IPS-15b (cell line): Measurements from ENCODE around the gene ATAD1.

ENCODE experiments used
- H3K27me3 ChIP-seq: one replicate; pipeline ENCODE4 v1.6.1; 2013; ENCODE audit warnings: low read length; ENCODE audit not compliant: control insufficient read depth, insufficient read depth
- H3K36me3 ChIP-seq: one replicate; pipeline ENCODE4 v1.6.1; 2013; ENCODE audit warnings: low read length; ENCODE audit not compliant: control insufficient read depth, insufficient read depth
- H3K4me1 ChIP-seq: one replicate; pipeline ENCODE4 v1.6.1; 2013; ENCODE audit warnings: mild to moderate bottlenecking, low read length; ENCODE audit not compliant: control insufficient read depth, insufficient read depth
- H3K4me3 ChIP-seq: one replicate; pipeline ENCODE4 v1.5.1; 2013; ENCODE audit warnings: low read depth, low read length
- H3K9ac ChIP-seq: one replicate; pipeline ENCODE4 v1.6.1; 2013; ENCODE audit warnings: low read depth, mild to moderate bottlenecking, low read length
- H3K9me3 ChIP-seq: one replicate; pipeline ENCODE4 v1.6.1; 2013; ENCODE audit warnings: mild to moderate bottlenecking, low read length; ENCODE audit not compliant: control insufficient read depth, insufficient read depth

The ATAD1 gene

DNA sequence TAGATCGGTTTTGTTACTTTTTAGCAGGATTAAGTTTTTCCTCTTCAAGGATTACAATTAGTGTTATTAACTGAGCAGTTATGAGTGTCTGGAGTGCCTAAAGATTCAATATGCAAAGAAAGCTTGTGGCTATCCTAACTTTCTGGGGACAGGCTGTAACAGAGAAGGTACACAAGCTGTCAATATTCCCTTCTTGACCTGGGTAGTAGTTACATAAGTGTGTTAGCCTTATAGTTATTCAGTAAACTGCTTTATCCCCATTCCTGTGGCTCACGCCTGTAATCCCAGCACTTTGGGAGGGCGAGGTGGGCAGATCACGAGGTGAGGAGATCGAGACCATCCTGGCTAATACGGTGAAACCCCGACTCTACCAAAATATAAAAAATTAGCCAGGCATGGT is 31.6 kb downstream of the ATAD1 start:
- Histone ChIP-seq H3K27me3 (no peaks in the 10 kb centered on the region), H3K9ac (no peak overlapping the region), H3K36me3 (peaks cover 2% of the 10 kb centered on the region), H3K4me3 (no peak overlapping the region), H3K9me3 (no peaks in the 10 kb centered on the region), H3K4me1 (no peaks in the 10 kb centered on the region)

GRCh38 chr10:87782721-87783120 is 35.3 kb downstream of the ATAD1 start:
- Histone ChIP-seq H3K4me3 (no peak overlapping the region), H3K9me3 (no peaks in the 10 kb centered on the region), H3K36me3 (peaks cover 2% of the 10 kb centered on the region), H3K27me3 (no peaks in the 10 kb centered on the region), H3K9ac (no peak overlapping the region), H3K4me1 (no peaks in the 10 kb centered on the region)

- no peak overlapping the region for H3K4me3 ChIP-seq
- H3K36me3 ChIP-seq: peaks cover 2% of the 10 kb centered on the region
- H3K9ac ChIP-seq: no peak overlapping the region
- no peaks in the 10 kb centered on the region for H3K9me3 ChIP-seq
- H3K27me3 ChIP-seq: no peaks in the 10 kb centered on the region
- H3K4me1 ChIP-seq: no peaks in the 10 kb centered on the region
Measured at GRCh38 chr10:87781545-87781944, 36.5 kb downstream of the ATAD1 start.

DNA sequence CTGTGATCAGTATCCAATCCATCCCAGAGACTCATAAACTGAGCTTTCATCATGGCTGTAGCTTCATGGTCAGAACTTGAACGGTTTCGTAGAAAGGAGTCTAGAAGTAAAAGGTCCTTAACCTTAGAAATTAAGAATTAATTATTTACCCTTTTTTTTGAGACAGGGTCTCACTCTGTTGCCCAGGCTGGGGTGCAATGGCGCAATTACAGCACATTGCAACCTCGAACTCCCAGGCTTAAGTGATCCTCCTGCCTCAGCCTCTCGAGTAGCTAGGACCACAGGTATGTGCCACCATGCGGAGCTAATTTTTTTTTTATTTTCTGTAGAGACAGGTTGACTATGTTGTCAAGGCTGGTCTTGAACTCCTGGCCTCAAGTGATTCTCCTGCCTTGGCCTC is 41.7 kb downstream of the ATAD1 start:
- no peaks in the 10 kb centered on the region for H3K4me1 ChIP-seq
- H3K27me3 ChIP-seq: no peaks in the 10 kb centered on the region
- H3K4me3 ChIP-seq: no peak overlapping the region
- H3K9me3 ChIP-seq: no peaks in the 10 kb centered on the region
- no peaks in the 10 kb centered on the region for H3K36me3 ChIP-seq
- no peak overlapping the region for H3K9ac ChIP-seq

- no peaks in the 10 kb centered on the region for H3K9me3 ChIP-seq
- no peaks in the 10 kb centered on the region for H3K4me1 ChIP-seq
- H3K9ac ChIP-seq: no peak overlapping the region
- H3K36me3 ChIP-seq: no peaks in the 10 kb centered on the region
- no peaks in the 10 kb centered on the region for H3K27me3 ChIP-seq
- H3K4me3 ChIP-seq: no peak overlapping the region
Measured at GRCh38 chr10:87775766-87776165, 42.3 kb downstream of the ATAD1 start.

DNA sequence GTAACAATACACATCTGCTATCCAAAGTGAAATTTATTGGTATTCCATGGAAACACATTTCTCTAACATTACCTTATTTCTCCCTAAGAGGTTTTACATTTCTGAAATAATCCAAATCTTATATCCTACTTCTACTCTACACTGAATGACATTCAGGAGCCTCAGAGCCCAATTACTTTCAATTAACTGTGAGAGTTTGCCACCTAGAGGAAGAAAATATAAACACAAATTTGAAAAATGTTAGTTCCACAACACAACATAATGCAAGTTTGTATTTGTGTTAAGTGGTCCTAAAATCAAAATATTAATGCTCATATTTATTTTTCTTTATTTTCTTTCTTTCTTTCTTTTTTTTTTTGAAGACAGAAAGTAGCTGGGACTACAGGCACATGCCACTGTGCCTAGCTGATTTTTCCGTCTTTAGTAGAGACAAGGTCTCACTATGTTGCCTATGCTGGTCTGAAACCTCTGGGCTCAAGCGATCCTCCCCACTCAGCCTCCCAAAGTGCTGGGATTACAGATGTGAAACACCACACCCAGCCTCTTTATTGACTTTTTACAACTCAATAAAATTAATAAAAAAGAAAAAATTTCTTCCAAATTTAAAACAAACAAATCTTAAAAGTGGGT is 46.0 kb downstream of the ATAD1 start:
- Histone ChIP-seq H3K27me3 (no peaks in the 10 kb centered on the region), H3K9ac (no peak overlapping the region), H3K9me3 (no peaks in the 10 kb centered on the region), H3K36me3 (no peaks in the 10 kb centered on the region), H3K4me1 (peaks cover 2% of the 10 kb centered on the region), H3K4me3 (no peak overlapping the region)

DNA sequence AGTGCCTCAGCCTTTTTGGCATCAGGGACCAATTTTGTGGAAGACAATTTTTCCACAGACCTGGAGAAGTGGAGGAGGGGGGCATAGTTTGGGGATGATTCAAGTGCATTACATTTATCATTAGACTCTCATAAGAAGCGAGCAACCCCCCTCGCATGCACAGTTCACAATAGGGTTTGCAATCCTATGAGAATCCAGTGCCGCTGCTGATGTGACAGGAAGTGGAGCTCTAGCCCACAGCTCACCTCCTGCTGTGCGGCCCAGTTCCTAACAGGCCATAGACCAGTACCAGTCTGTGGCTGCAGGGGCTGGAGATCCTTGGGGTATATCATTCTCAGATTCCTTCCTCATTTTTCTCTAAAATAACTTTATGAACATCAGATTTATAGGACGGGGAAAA is 50.8 kb downstream of the ATAD1 start:
- Histone ChIP-seq H3K9me3 (no peaks in the 10 kb centered on the region), H3K4me3 (no peak overlapping the region), H3K27me3 (no peaks in the 10 kb centered on the region), H3K36me3 (no peaks in the 10 kb centered on the region), H3K9ac (no peak overlapping the region), H3K4me1 (peaks cover 3% of the 10 kb centered on the region)

- no peaks in the 10 kb centered on the region for H3K9me3 ChIP-seq
Measured at GRCh38 chr10:87765666-87766376, 52.2 kb downstream of the ATAD1 start.

DNA sequence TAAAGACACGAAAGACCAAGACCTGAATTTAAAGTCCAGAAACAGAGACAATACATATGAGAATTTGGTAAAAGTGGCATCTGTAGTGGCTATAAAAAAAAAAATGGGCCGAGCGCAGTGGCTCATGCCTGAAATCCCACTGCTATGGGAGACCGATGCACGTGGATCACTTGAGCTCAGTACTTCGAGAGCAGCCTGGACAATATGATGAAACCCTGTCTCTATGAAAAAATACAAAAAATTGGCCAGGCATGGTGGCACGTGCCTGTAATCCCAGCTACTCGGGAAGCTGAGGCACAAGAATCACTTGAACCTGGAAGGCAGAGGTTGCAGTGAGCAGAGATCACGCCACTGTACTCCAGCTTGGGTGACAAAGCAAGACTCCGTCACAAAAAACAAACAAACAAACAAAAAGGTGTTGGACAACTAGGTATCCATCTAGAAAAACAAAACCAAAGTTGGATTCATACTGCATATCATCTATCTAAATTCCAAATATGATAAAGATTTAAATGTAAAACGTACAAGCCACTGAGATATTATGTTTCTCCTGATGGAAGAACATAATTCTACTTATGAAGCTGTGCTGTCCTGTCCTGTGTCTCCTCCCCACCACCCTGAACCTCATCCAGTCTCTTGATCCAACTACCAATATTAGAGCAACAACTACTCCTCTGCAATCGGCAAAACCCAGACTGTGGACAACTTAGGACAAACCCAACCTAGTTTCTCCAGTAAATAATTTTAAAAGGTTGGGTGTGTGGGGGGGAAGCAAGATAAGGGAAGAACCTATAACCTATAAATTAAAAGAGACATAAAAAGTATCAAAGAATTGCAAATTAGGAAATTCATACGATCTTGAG is 53.7 kb downstream of the ATAD1 start:
- H3K9me3 ChIP-seq: no peaks in the 10 kb centered on the region
- no peak overlapping the region for H3K4me3 ChIP-seq
- H3K4me1 ChIP-seq: peaks cover 3% of the 10 kb centered on the region
- H3K9ac ChIP-seq: no peak overlapping the region
- H3K27me3 ChIP-seq: no peaks in the 10 kb centered on the region
- no peaks in the 10 kb centered on the region for H3K36me3 ChIP-seq

More at GRCh38 chr10:87765666-87766376, 52.2 kb downstream of the ATAD1 start:
- Histone ChIP-seq H3K4me3 (no peak overlapping the region), H3K4me1 (peaks cover 3% of the 10 kb centered on the region), H3K36me3 (no peaks in the 10 kb centered on the region), H3K9ac (no peak overlapping the region), H3K27me3 (no peaks in the 10 kb centered on the region)

- Histone ChIP-seq H3K9ac (no peak overlapping the region), H3K4me3 (no peak overlapping the region), H3K4me1 (peaks cover 3% of the 10 kb centered on the region), H3K9me3 (no peaks in the 10 kb centered on the region), H3K36me3 (no peaks in the 10 kb centered on the region), H3K27me3 (no peaks in the 10 kb centered on the region)
Measured at GRCh38 chr10:87763086-87763861, 54.8 kb downstream of the ATAD1 start.

- H3K27me3 ChIP-seq: no peaks in the 10 kb centered on the region
- no peaks in the 10 kb centered on the region for H3K4me1 ChIP-seq
- no peaks in the 10 kb centered on the region for H3K36me3 ChIP-seq
- no peak overlapping the region for H3K9ac ChIP-seq
- no peaks in the 10 kb centered on the region for H3K9me3 ChIP-seq
- no peak overlapping the region for H3K4me3 ChIP-seq
Measured at GRCh38 chr10:87761892-87762291, 56.1 kb downstream of the ATAD1 start.
